SK-N-SH (cell line): ENCODE data around the gene NDUFB11. TPM values are rescaled to one million over a fixed set of nuclear protein-coding genes. Genes with fewer than 3 reads are reported as not detected.

Experiments used
- CTCF ChIA-PET: fragments of 300-600, 350-600 bp; formaldehyde crosslinking; extraction: SDS; loops from one replicate; lab custom pipeline; 2021; lab: Yijun Ruan, JAX
- POLR2A ChIA-PET: fragments of 350-600 bp; sonication (Branson Sonifier 250); formaldehyde crosslinking; extraction: SDS; loops from one replicate; lab custom pipeline; 2020; ENCODE audit warnings: antibody characterized with exemption, inconsistent platforms; lab: Yijun Ruan, JAX
- DNase-seq: peaks from one replicate; pipeline ENCODE4 v3.0.0; 2012
- H2AFZ ChIP-seq: fragments of 200-600 bp; sonication (generic); 2 replicates; pipeline ENCODE4 v1.8.1; 2016; ENCODE audit warnings: antibody characterized with exemption, mild to moderate bottlenecking, low read depth
- H3F3A ChIP-seq: fragments of 200-600 bp; sonication (generic); replicated peaks from 2 replicates; pipeline ENCODE3; 2016; ENCODE audit warnings: antibody characterized with exemption, mild to moderate bottlenecking; ENCODE audit not compliant: insufficient read depth
- H3K27ac ChIP-seq, 2 experiments: fragments of 200-500 bp in 1 of 2; fragments of 200-600 bp in 1 of 2; sonication (Bioruptor generic) in 1 of 2; sonication (generic), shearing (Covaris generic) in 1 of 2; 2 replicates each; pipeline versions ENCODE4 v1.5.1 to v1.6.1; 2014 to 2016; ENCODE audit warnings: low read depth in 2 of 2, inconsistent platforms in 1 of 2, low read length in 1 of 2, mild to moderate bottlenecking in 1 of 2, mixed read lengths in 1 of 2
- H3K27me3 ChIP-seq: fragments of 200-600 bp; sonication (generic), shearing (Covaris generic); 2 replicates; pipeline ENCODE4 v1.6.1; 2016; ENCODE audit warnings: mixed run types; ENCODE audit not compliant: insufficient read depth
- H3K36me3 ChIP-seq, 2 experiments: fragments of 200-500 bp in 1 of 2; fragments of 200-600 bp in 1 of 2; sonication (Bioruptor generic) in 1 of 2; sonication (generic) in 1 of 2; replicated peaks in 1 of 2; 2 replicates each; pipeline versions ENCODE3 to v1.5.1; 2014 to 2016; ENCODE audit warnings: low read length in 1 of 2, mild to moderate bottlenecking in 1 of 2; ENCODE audit not compliant: insufficient read depth in 2 of 2, control insufficient read depth in 1 of 2
- H3K4me1 ChIP-seq, 2 experiments: fragments of 200-500 bp in 1 of 2; fragments of 200-600 bp in 1 of 2; sonication (Bioruptor generic) in 1 of 2; sonication (generic), shearing (Covaris generic) in 1 of 2; 2 replicates each; pipeline versions ENCODE4 v1.5.1 to v1.6.1; 2014 to 2016; ENCODE audit warnings: low read depth in 1 of 2, low read length in 1 of 2, mixed run types in 1 of 2; ENCODE audit not compliant: insufficient read depth in 2 of 2, control insufficient read depth in 1 of 2
- H3K4me2 ChIP-seq: fragments of 200-600 bp; sonication (generic), shearing (Covaris generic); 2 replicates; pipeline ENCODE4 v1.6.1; 2017; ENCODE audit warnings: mixed run types
- H3K4me3 ChIP-seq, 2 experiments: fragments of 200-500 bp in 1 of 2; fragments of 200-600 bp in 1 of 2; sonication (Bioruptor generic) in 1 of 2; sonication (generic), shearing (Covaris generic) in 1 of 2; 2 replicates each; pipeline versions ENCODE4 v1.5.1 to v1.8.1; 2014 to 2016; ENCODE audit warnings: low read depth in 2 of 2, inconsistent platforms in 1 of 2, low read length in 1 of 2, mild to moderate bottlenecking in 1 of 2, mixed read lengths in 1 of 2, moderate library complexity in 1 of 2
- H3K79me2 ChIP-seq: fragments of 200-600 bp; sonication (generic); 2 replicates; pipeline ENCODE4 v1.8.1; 2017; ENCODE audit warnings: mild to moderate bottlenecking; ENCODE audit not compliant: insufficient read depth
- H3K9ac ChIP-seq: fragments of 200-600 bp; sonication (generic); 2 replicates; pipeline ENCODE4 v1.6.1; 2017; ENCODE audit warnings: mixed run types
- H3K9me2 ChIP-seq: fragments of 200-600 bp; sonication (generic); 2 replicates; pipeline ENCODE4 v1.6.1; 2017; ENCODE audit warnings: mixed run types
- H3K9me3 ChIP-seq: fragments of 200-600 bp; sonication (generic); 2 replicates; pipeline ENCODE4 v1.6.1; 2017; ENCODE audit warnings: mixed run types, mild to moderate bottlenecking, moderate library complexity
- H4K20me1 ChIP-seq: fragments of 200-600 bp; sonication (generic); 2 replicates; pipeline ENCODE4 v1.6.1; 2017; ENCODE audit warnings: mild to moderate bottlenecking, mixed run types; ENCODE audit not compliant: insufficient read depth
- CHD2 ChIP-seq: fragments of 150-350 bp; IDR thresholded peaks from 2 replicates; pipeline ENCODE4 v1.6.1; 2018; ENCODE audit warnings: low read length; ENCODE audit not compliant: partially characterized antibody
- FOXJ3 ChIP-seq: sonication (generic); formaldehyde crosslinking; IDR thresholded peaks from 2 replicates; pipeline ENCODE4 v1.5.1; 2020; ENCODE audit warnings: mild to moderate bottlenecking, missing genetic modification reagents
- FOXM1 ChIP-seq: IDR thresholded peaks from 2 replicates; pipeline ENCODE4 v1.4.0; 2012; ENCODE audit warnings: low read depth, mild to moderate bottlenecking
- GABPA ChIP-seq: IDR thresholded peaks from 2 replicates; pipeline ENCODE4 v1.4.0; 2012; ENCODE audit warnings: low read depth, mild to moderate bottlenecking
- JUND ChIP-seq: IDR thresholded peaks from 2 replicates; pipeline ENCODE4 v1.4.0; 2012
- MEF2A ChIP-seq: IDR thresholded peaks from 2 replicates; pipeline ENCODE4 v1.4.0; 2012; ENCODE audit warnings: low read depth, borderline replicate concordance
- POLR2AphosphoS5 ChIP-seq: IDR thresholded peaks from 2 replicates; pipeline ENCODE4 v1.6.1; 2012; ENCODE audit warnings: low read depth, low read length
- RAD21 ChIP-seq: IDR thresholded peaks from 2 replicates; pipeline ENCODE4 v1.6.1; 2012; ENCODE audit warnings: mild to moderate bottlenecking, low read length
- RCOR1 ChIP-seq: fragments of 150-350 bp; IDR thresholded peaks from 2 replicates; pipeline ENCODE4 v1.6.1; 2017; ENCODE audit warnings: antibody characterized with exemption, low read length
- RXRA ChIP-seq: IDR thresholded peaks from 2 replicates; pipeline ENCODE4 v1.4.0; 2012; ENCODE audit warnings: low read depth, mild to moderate bottlenecking, borderline replicate concordance
- SIN3A ChIP-seq: IDR thresholded peaks from 2 replicates; pipeline ENCODE4 v1.6.1; 2012; ENCODE audit warnings: low read depth, mild to moderate bottlenecking, low read length, moderate library complexity, borderline replicate concordance
- WGBS: methylation state at CpG from one replicate; pipeline ENCODE4 v1.1.6; 2017; ENCODE audit warnings: low lambda C conversion rate; 5-methylcytosine and 5-hydroxymethylcytosine counted together
- polyA plus RNA-seq, 3 experiments: library from polyadenylated mRNA; depleted of rRNA; stranded (reverse); fragments of >200 nt; gene quantifications; 2 replicates each; pipeline ENCODE4 v1.2.3, GENCODE V29; 2012
- TF ChIP-seq, protein P1 (sequence below): IDR thresholded peaks from 2 replicates; pipeline ENCODE4 v1.6.1; 2012; ENCODE audit warnings: mild to moderate bottlenecking, low read depth, low read length, moderate library complexity
- TF ChIP-seq, protein P2 (sequence below): fragments of 150-350 bp; IDR thresholded peaks from 2 replicates; pipeline ENCODE4 v1.6.1; 2016; ENCODE audit warnings: mild to moderate bottlenecking, low read depth, low read length
- TF ChIP-seq, protein P3 (sequence below): fragments of 150-350 bp; IDR thresholded peaks from 2 replicates; pipeline ENCODE4 v1.6.1; 2017; ENCODE audit warnings: antibody characterized with exemption, low read length, low read depth, borderline replicate concordance
- TF ChIP-seq, protein P4 (sequence below): fragments of 200-600 bp; sonication (generic); IDR thresholded peaks from 2 replicates; pipeline ENCODE4 v1.6.1; 2017; ENCODE audit warnings: antibody characterized with exemption, mild to moderate bottlenecking, moderate library complexity

The NDUFB11 gene
- polyA plus RNA-seq, 1 of the 3 experiments (the other 2 are of a cell fraction) = 107 TPM

DNA sequence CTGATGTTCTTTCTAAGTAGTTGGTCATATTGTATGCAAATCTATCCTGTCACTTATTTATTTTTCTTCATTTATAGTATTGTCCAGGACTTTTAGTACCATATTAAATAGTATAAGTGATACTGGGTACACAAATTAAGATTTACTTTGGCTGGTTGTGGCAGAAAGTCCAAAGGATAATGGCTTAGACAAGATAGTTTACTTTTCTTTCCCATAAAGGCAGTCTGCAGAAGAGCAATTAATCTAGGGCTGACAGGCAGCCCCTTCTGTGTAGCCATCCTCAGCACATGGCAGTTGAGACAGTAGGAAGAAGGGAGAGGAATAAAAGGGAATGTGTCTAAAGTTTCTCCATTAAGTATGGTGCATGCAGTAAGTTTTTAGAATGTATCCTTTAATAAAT lies 6.9 kb upstream of the NDUFB11 start:
- Histone ChIP-seq H3K79me2 (peaks cover 94% of the 10 kb centered on the region), H3K4me3 (no peak overlapping the region), H3K4me2 (no peak overlapping the region), H3K27me3 (no peaks in the 10 kb centered on the region; the same call in 1 of the 2 replicates), H3K27ac (no peak overlapping the region), H3K9me3 (no peaks in the 10 kb centered on the region), H3K36me3 (peaks cover 0 to 8% of the 10 kb centered on the region in 2 experiments), H4K20me1 (peaks cover 26% of the 10 kb centered on the region)
- TF ChIP-seq JUND = no peak
- TF ChIP-seq GABPA = no peak
- no peak for TF ChIP-seq FOXJ3 (CRISPR knock-in tag)
- TF ChIP-seq, protein P1, sequence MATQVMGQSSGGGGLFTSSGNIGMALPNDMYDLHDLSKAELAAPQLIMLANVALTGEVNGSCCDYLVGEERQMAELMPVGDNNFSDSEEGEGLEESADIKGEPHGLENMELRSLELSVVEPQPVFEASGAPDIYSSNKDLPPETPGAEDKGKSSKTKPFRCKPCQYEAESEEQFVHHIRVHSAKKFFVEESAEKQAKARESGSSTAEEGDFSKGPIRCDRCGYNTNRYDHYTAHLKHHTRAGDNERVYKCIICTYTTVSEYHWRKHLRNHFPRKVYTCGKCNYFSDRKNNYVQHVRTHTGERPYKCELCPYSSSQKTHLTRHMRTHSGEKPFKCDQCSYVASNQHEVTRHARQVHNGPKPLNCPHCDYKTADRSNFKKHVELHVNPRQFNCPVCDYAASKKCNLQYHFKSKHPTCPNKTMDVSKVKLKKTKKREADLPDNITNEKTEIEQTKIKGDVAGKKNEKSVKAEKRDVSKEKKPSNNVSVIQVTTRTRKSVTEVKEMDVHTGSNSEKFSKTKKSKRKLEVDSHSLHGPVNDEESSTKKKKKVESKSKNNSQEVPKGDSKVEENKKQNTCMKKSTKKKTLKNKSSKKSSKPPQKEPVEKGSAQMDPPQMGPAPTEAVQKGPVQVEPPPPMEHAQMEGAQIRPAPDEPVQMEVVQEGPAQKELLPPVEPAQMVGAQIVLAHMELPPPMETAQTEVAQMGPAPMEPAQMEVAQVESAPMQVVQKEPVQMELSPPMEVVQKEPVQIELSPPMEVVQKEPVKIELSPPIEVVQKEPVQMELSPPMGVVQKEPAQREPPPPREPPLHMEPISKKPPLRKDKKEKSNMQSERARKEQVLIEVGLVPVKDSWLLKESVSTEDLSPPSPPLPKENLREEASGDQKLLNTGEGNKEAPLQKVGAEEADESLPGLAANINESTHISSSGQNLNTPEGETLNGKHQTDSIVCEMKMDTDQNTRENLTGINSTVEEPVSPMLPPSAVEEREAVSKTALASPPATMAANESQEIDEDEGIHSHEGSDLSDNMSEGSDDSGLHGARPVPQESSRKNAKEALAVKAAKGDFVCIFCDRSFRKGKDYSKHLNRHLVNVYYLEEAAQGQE = no peak
- no peak for TF ChIP-seq POLR2AphosphoS5
- no peak for TF ChIP-seq CHD2
- TF ChIP-seq FOXM1 = no peak
- no peak for TF ChIP-seq SIN3A
- no peak for TF ChIP-seq RAD21
- TF ChIP-seq RXRA = no peak
- no peak for TF ChIP-seq RCOR1
- no peak for TF ChIP-seq MEF2A
- TF ChIP-seq, protein P2, sequence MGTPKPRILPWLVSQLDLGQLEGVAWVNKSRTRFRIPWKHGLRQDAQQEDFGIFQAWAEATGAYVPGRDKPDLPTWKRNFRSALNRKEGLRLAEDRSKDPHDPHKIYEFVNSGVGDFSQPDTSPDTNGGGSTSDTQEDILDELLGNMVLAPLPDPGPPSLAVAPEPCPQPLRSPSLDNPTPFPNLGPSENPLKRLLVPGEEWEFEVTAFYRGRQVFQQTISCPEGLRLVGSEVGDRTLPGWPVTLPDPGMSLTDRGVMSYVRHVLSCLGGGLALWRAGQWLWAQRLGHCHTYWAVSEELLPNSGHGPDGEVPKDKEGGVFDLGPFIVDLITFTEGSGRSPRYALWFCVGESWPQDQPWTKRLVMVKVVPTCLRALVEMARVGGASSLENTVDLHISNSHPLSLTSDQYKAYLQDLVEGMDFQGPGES = no peak
- TF ChIP-seq, all 33 proteins: peak for 0
- no peak for DNase-seq
- no peaks in the 10 kb centered on the region for H3K9me2 ChIP-seq
- no peaks in the 10 kb centered on the region for H3F3A ChIP-seq
- ChIA-PET CTCF (no interaction called here), POLR2A (no interaction called here)
- no peak overlapping the region for H2AFZ ChIP-seq
- no peak overlapping the region for H3K9ac ChIP-seq
- peaks cover 0 to 9% of the 10 kb centered on the region in 2 experiments; a peak in 1 of 4 replicates for H3K4me1 ChIP-seq

DNA sequence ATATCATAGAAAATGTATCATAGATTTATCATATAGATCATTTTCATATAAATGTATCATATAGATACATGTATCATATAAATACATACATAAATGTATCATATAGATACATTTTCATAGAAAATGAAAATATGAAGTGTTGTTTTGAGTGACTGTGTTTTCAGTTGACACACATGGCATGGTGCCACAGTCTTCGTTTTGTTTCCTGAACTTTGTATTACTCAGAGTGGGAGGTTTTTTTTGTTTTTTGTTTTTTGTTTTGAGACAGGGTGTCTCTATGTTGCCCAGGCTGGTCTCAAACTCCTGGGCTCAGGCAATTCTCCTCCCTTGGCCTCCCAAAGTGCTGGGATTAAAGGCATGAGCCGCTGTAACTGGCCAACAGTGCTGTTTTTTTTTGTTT lies 4.4 kb upstream of the NDUFB11 start:
- no peak for DNase-seq
- Histone ChIP-seq H2AFZ (no peak overlapping the region), H3F3A (peaks cover 4% of the 10 kb centered on the region), H3K79me2 (peaks cover 85% of the 10 kb centered on the region), H3K9ac (no peak overlapping the region), H3K36me3 (no peaks in the 10 kb centered on the region), H4K20me1 (peaks cover 28% of the 10 kb centered on the region), H3K4me3 (no peak overlapping the region), H3K27ac (no peak overlapping the region), H3K9me3 (no peaks in the 10 kb centered on the region), H3K9me2 (no peaks in the 10 kb centered on the region), H3K4me1 (peaks cover 0 to 11% of the 10 kb centered on the region in 2 experiments; a peak in 1 of 4 replicates), H3K27me3 (no peaks in the 10 kb centered on the region), H3K4me2 (no peak overlapping the region)
- POLR2A ChIA-PET = no interaction called here
- CTCF ChIA-PET = interaction anchor here (1.6 kb wide), 1 partner anchor 10 kb away, joined by 5 read pairs; no protein-coding TSS in a partner anchor
- WGBS = 31% methylated on average over 2 of the region's 2 CpGs
- TF ChIP-seq, protein P2 = no peak
- TF ChIP-seq FOXM1 (no peak), SIN3A (no peak)
- TF ChIP-seq, protein P1 = no peak
- TF ChIP-seq, protein P3, sequence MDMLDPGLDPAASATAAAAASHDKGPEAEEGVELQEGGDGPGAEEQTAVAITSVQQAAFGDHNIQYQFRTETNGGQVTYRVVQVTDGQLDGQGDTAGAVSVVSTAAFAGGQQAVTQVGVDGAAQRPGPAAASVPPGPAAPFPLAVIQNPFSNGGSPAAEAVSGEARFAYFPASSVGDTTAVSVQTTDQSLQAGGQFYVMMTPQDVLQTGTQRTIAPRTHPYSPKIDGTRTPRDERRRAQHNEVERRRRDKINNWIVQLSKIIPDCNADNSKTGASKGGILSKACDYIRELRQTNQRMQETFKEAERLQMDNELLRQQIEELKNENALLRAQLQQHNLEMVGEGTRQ = no peak
- TF ChIP-seq, protein P4, sequence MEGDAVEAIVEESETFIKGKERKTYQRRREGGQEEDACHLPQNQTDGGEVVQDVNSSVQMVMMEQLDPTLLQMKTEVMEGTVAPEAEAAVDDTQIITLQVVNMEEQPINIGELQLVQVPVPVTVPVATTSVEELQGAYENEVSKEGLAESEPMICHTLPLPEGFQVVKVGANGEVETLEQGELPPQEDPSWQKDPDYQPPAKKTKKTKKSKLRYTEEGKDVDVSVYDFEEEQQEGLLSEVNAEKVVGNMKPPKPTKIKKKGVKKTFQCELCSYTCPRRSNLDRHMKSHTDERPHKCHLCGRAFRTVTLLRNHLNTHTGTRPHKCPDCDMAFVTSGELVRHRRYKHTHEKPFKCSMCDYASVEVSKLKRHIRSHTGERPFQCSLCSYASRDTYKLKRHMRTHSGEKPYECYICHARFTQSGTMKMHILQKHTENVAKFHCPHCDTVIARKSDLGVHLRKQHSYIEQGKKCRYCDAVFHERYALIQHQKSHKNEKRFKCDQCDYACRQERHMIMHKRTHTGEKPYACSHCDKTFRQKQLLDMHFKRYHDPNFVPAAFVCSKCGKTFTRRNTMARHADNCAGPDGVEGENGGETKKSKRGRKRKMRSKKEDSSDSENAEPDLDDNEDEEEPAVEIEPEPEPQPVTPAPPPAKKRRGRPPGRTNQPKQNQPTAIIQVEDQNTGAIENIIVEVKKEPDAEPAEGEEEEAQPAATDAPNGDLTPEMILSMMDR = no peak
